DOHH2 (cell line): ENCODE measurements around the gene BTBD2.
A peak's percentile ranks its signal among the peaks of the same experiment; 100 is the strongest.

Source experiments
- H3F3A ChIP-seq: fragments of 200-600 bp; sonication (generic), shearing (Covaris generic); 2 replicates; pipeline ENCODE4 v1.6.0; 2016; ENCODE audit warnings: antibody characterized with exemption, mild to moderate bottlenecking; ENCODE audit not compliant: control insufficient read depth, insufficient read depth
- H3K27ac ChIP-seq: fragments of 200-600 bp; sonication (generic); 2 replicates; pipeline ENCODE4 v1.5.1; 2014; ENCODE audit warnings: low read depth, mild to moderate bottlenecking, low read length, moderate library complexity
- H3K27me3 ChIP-seq: fragments of 200-600 bp; sonication (generic); 2 replicates; pipeline ENCODE4 v1.6.1; 2014; ENCODE audit warnings: mild to moderate bottlenecking, low read length, mixed read lengths; ENCODE audit not compliant: control insufficient read depth
- H3K36me3 ChIP-seq: fragments of 200-600 bp; sonication (generic); 2 replicates; pipeline ENCODE4 v1.6.1; 2014; ENCODE audit warnings: mild to moderate bottlenecking, low read length, moderate library complexity, mixed read lengths; ENCODE audit not compliant: control insufficient read depth
- H3K4me1 ChIP-seq: fragments of 200-600 bp; sonication (generic); 2 replicates; pipeline ENCODE4 v1.6.1; 2014; ENCODE audit warnings: mild to moderate bottlenecking, low read length, mixed read lengths; ENCODE audit not compliant: control insufficient read depth
- H3K4me2 ChIP-seq: fragments of 200-600 bp; sonication (generic); 2 replicates; pipeline ENCODE4 v1.6.0; 2014; ENCODE audit warnings: mild to moderate bottlenecking, low read length, moderate library complexity
- H3K4me3 ChIP-seq: fragments of 200-600 bp; sonication (generic); 2 replicates; pipeline ENCODE4 v1.5.1; 2014; ENCODE audit warnings: mild to moderate bottlenecking, low read length, mixed read lengths
- H3K79me2 ChIP-seq: fragments of 200-600 bp; sonication (generic); 2 replicates; pipeline ENCODE4 v1.6.1; 2014; ENCODE audit warnings: mild to moderate bottlenecking, low read length, mixed read lengths; ENCODE audit not compliant: control insufficient read depth
- H3K9me2 ChIP-seq: fragments of 200-600 bp; sonication (generic); replicated peaks from 2 replicates; pipeline ENCODE4 v1.6.1; 2014; ENCODE audit warnings: mild to moderate bottlenecking, low read length, mixed read lengths; ENCODE audit not compliant: control insufficient read depth
- H3K9me3 ChIP-seq: fragments of 200-600 bp; sonication (generic); 2 replicates; pipeline ENCODE4 v1.6.1; 2014; ENCODE audit warnings: antibody characterized with exemption, low read length, mixed read lengths; ENCODE audit not compliant: control insufficient read depth, insufficient read depth
- H4K20me1 ChIP-seq: fragments of 200-600 bp; sonication (generic); 2 replicates; pipeline ENCODE4 v1.6.0; 2014; ENCODE audit warnings: low read depth, mild to moderate bottlenecking, antibody characterized with exemption, low read length, moderate library complexity; ENCODE audit not compliant: control insufficient read depth, insufficient read depth
- CTCF ChIP-seq: fragments of 200-600 bp; sonication (generic); IDR thresholded peaks from one replicate; pipeline ENCODE4 v1.5.1; 2014; ENCODE audit warnings: antibody characterized with exemption, mild to moderate bottlenecking, low read depth, low read length; ENCODE audit not compliant: poor library complexity, severe bottlenecking
- EZH2phosphoT487 ChIP-seq: fragments of 200-600 bp; sonication (generic); IDR thresholded peaks from 2 replicates; pipeline ENCODE4 v1.6.1; 2017; ENCODE audit warnings: borderline replicate concordance, mild to moderate bottlenecking, antibody characterized with exemption, low read length, moderate library complexity, mixed read lengths

The BTBD2 gene

GRCh38 chr19:1943661-1944087, 71.8 kb downstream of the BTBD2 start:
- peaks cover 26% of the 10 kb centered on the region for H3K4me1 ChIP-seq
- H3K79me2 ChIP-seq, result peaks cover 71% of the 10 kb centered on the region
- TF ChIP-seq EZH2phosphoT487 (no peak), CTCF (no peak)
- peaks cover 8% of the 10 kb centered on the region for H3K36me3 ChIP-seq
- H3K9me3 ChIP-seq, result no peaks in the 10 kb centered on the region
- H3F3A ChIP-seq, result peaks cover 9% of the 10 kb centered on the region
- no peak overlapping the region for H3K27ac ChIP-seq
- H3K4me2 ChIP-seq, result peak overlapping the region; percentile 95
- H4K20me1 ChIP-seq, result peaks cover 23% of the 10 kb centered on the region; the same call in 1 of the 2 replicates
- H3K4me3 ChIP-seq, result peak overlapping the region; percentile 99
- no peaks in the 10 kb centered on the region for H3K9me2 ChIP-seq
- H3K27me3 ChIP-seq, result no peaks in the 10 kb centered on the region

DNA sequence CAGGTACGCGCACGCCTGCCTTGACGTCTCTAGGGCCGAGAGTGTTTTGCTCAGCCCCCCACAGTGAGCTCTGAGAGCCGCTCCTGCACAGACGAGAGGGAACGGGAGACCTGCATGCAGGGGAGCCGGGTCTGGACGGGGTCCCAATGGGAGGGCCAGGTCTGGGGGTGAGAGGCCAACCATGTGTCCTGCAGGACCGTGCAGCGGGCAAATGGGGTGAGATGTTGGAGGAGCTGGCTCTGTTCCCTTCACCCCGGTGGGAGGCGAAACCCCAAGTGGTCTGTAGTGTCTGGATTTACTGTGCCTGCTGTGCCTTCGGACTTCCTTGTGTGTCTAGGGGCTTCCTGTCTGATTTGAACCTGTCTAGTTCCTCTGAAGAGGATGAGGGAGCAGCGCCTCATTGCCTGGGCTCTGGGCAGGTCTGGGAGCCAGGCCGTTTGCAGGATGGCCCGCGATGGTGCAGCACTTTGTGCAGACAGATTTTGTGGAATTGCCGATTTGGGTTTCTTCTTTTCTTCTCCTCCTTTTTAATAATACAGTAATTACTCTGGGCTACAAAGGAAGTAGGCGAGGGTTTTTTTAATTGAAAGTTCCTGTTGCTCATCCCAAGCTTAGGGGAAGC, 72.5 kb downstream of the BTBD2 start:
- Histone ChIP-seq H3K4me1 (peaks cover 26% of the 10 kb centered on the region), H3K9me2 (no peaks in the 10 kb centered on the region), H3K4me3 (peak overlapping the region; percentile 99), H3K27ac (peak overlapping the region; percentile 81), H3K79me2 (peaks cover 64% of the 10 kb centered on the region), H3K27me3 (no peaks in the 10 kb centered on the region), H3F3A (peaks cover 9% of the 10 kb centered on the region), H4K20me1 (peaks cover 23% of the 10 kb centered on the region; the same call in 1 of the 2 replicates), H3K4me2 (peak overlapping the region; percentile 95), H3K36me3 (peaks cover 8% of the 10 kb centered on the region), H3K9me3 (no peaks in the 10 kb centered on the region)
- no peak for TF ChIP-seq EZH2phosphoT487
- no peak for TF ChIP-seq CTCF

GRCh38 chr19:1942078-1942933, 73.2 kb downstream of the BTBD2 start:
- peak overlapping the region; percentile 99 for H3K4me3 ChIP-seq
- no peaks in the 10 kb centered on the region for H3K9me3 ChIP-seq
- H3K4me2 ChIP-seq, result peak overlapping the region; percentile 95

More at GRCh38 chr19:1942078-1942933, 73.2 kb downstream of the BTBD2 start:
- Histone ChIP-seq H3F3A (peaks cover 9% of the 10 kb centered on the region), H4K20me1 (peaks cover 23% of the 10 kb centered on the region; the same call in 1 of the 2 replicates), H3K4me1 (peaks cover 26% of the 10 kb centered on the region), H3K36me3 (peaks cover 8% of the 10 kb centered on the region), H3K9me2 (no peaks in the 10 kb centered on the region), H3K27ac (peak overlapping the region; percentile 81), H3K79me2 (peaks cover 57% of the 10 kb centered on the region), H3K27me3 (no peaks in the 10 kb centered on the region)
- TF ChIP-seq EZH2phosphoT487 (no peak), CTCF (no peak)
